Measurements from ENCODE around the gene FBXO11.
A peak's percentile ranks its signal among the peaks of the same experiment; 100 is the strongest.
"Not testable (repeated sequence)": the region's sequence is repeated elsewhere in the genome, so short reads cannot be mapped to it uniquely, and the experiment has no call there.

FBXO11 gene

GRCh38 chr2:47897883-47898731 is 8.2 kb downstream of the FBXO11 start:
- DNase-seq, result peak in 1 of 2 donors; percentile 21

- not testable (repeated sequence) for DNase-seq
Observed at GRCh38 chr2:47897191-47897882, 9.0 kb downstream of the FBXO11 start.

- DNase-seq, result peak in 1 of 2 donors; percentile 42
Observed at GRCh38 chr2:47896450-47896968, 9.8 kb downstream of the FBXO11 start.

GRCh38 chr2:47893771-47894170 is 12.5 kb downstream of the FBXO11 start:
- no peak for DNase-seq

- no peak for DNase-seq
Observed at GRCh38 chr2:47892338-47892730, 14.0 kb downstream of the FBXO11 start.

GRCh38 chr2:47891369-47892337 is 14.6 kb downstream of the FBXO11 start:
- DNase-seq, result peak; percentile 23 to 43

- DNase-seq, result no peak
Observed at GRCh38 chr2:47890711-47891368, 15.5 kb downstream of the FBXO11 start.

- DNase-seq, result no peak
Observed at GRCh38 chr2:47888581-47889280, 17.6 kb downstream of the FBXO11 start.

GRCh38 chr2:47876912-47877311 is 29.4 kb downstream of the FBXO11 start:
- DNase-seq, result no peak

- no peak for DNase-seq
Observed at GRCh38 chr2:47872941-47873340, 33.4 kb downstream of the FBXO11 start.

GRCh38 chr2:47870641-47871540 is 35.4 kb downstream of the FBXO11 start:
- DNase-seq, result no peak

GRCh38 chr2:47869859-47870595 is 36.3 kb downstream of the FBXO11 start:
- no peak for DNase-seq

- DNase-seq, result no peak
Observed at GRCh38 chr2:47868611-47869352, 37.5 kb downstream of the FBXO11 start.

- DNase-seq, result peak; percentile 22 to 25
Observed at GRCh38 chr2:47867205-47867604, 39.1 kb downstream of the FBXO11 start.

- DNase-seq, result no peak
Observed at GRCh38 chr2:47864566-47864965, 41.7 kb downstream of the FBXO11 start.

GRCh38 chr2:47862949-47863348 is 43.3 kb downstream of the FBXO11 start:
- DNase-seq, result no peak

GRCh38 chr2:47853067-47853777 is 53.1 kb downstream of the FBXO11 start:
- not testable (repeated sequence) for DNase-seq

- DNase-seq, result no peak
Observed at GRCh38 chr2:47850198-47850597, 56.1 kb downstream of the FBXO11 start.
